Neural cell (in vitro differentiated cells): ENCODE results near the gene TRAK1. TPM values are rescaled to one million over a fixed set of nuclear protein-coding genes. Genes with fewer than 3 reads are reported as not detected.

Source experiments
- H2AFZ ChIP-seq: fragments of 200-600, 300-800 bp; sonication (generic), shearing (Covaris generic); 2 replicates; pipeline ENCODE4 v1.6.0; 2014; ENCODE audit warnings: low read depth, mild to moderate bottlenecking, antibody characterized with exemption, low read length, moderate library complexity
- H3F3A ChIP-seq: fragments of 200-600 bp; shearing (Covaris generic); 2 replicates; pipeline ENCODE4 v1.6.1; 2016; ENCODE audit warnings: mild to moderate bottlenecking, moderate library complexity, mixed read lengths, antibody characterized with exemption, low read length; ENCODE audit not compliant: insufficient read depth, poor library complexity, severe bottlenecking
- H3K27ac ChIP-seq: fragments of 200-600, 300-800 bp; sonication (generic), shearing (Covaris generic); 2 replicates; pipeline ENCODE4 v1.5.1; 2014; ENCODE audit warnings: mild to moderate bottlenecking, low read length, moderate library complexity
- H3K27me3 ChIP-seq: fragments of 300-800, 200-600 bp; sonication (generic), shearing (Covaris generic); 2 replicates; pipeline ENCODE4 v1.6.0; 2014; ENCODE audit warnings: mild to moderate bottlenecking, low read depth, low read length, moderate library complexity; ENCODE audit not compliant: insufficient read depth
- H3K36me3 ChIP-seq: fragments of 300-800, 200-600 bp; sonication (generic), shearing (Covaris generic); 2 replicates; pipeline ENCODE4 v1.5.1; 2014; ENCODE audit warnings: mild to moderate bottlenecking, antibody characterized with exemption, low read length, moderate library complexity; ENCODE audit not compliant: insufficient read depth
- H3K4me2 ChIP-seq: fragments of 300-800, 200-600 bp; sonication (generic), shearing (Covaris generic); 2 replicates; pipeline ENCODE4 v1.6.0; 2014; ENCODE audit warnings: mild to moderate bottlenecking, low read length
- H3K4me3 ChIP-seq: fragments of 300-800, 200-600 bp; sonication (generic), shearing (Covaris generic); 2 replicates; pipeline ENCODE4 v1.5.1; 2014; ENCODE audit warnings: mild to moderate bottlenecking, low read length, moderate library complexity
- H3K79me2 ChIP-seq: fragments of 200-600 bp; shearing (Covaris generic); replicated peaks from 2 replicates; pipeline ENCODE4 v1.6.0; 2014; ENCODE audit warnings: mild to moderate bottlenecking, low read length, moderate library complexity; ENCODE audit not compliant: insufficient read depth
- H3K9ac ChIP-seq: fragments of 300-800, 200-600 bp; sonication (generic), shearing (Covaris generic); 2 replicates; pipeline ENCODE4 v1.6.1; 2016; ENCODE audit warnings: mild to moderate bottlenecking, low read length, mixed read lengths
- H3K9me2 ChIP-seq: fragments of 200-600 bp; shearing (Covaris generic); 2 replicates; pipeline ENCODE4 v1.6.1; 2016; ENCODE audit warnings: mild to moderate bottlenecking, low read length, mixed read lengths; ENCODE audit not compliant: insufficient read depth
- H3K9me3 ChIP-seq: fragments of 200-600, 300-800 bp; sonication (generic), shearing (Covaris generic); 2 replicates; pipeline ENCODE4 v1.6.1; 2016; ENCODE audit warnings: mild to moderate bottlenecking, mixed run types, low read length, moderate library complexity, mixed read lengths
- H4K20me1 ChIP-seq: fragments of 200-600 bp; shearing (Covaris generic); 2 replicates; pipeline ENCODE4 v1.6.1; 2016; ENCODE audit warnings: mild to moderate bottlenecking, mixed run types; ENCODE audit not compliant: insufficient read depth
- CTCF ChIP-seq: fragments of 450-650 bp; IDR thresholded peaks from 2 replicates; pipeline ENCODE4 v1.5.1; 2014; ENCODE audit warnings: antibody characterized with exemption, mild to moderate bottlenecking, moderate library complexity; ENCODE audit not compliant: poor library complexity, severe bottlenecking
- EP300 ChIP-seq: fragments of 450-650 bp; conservative IDR thresholded peaks from 2 replicates; pipeline ENCODE4 v1.6.1; 2014; ENCODE audit warnings: antibody characterized with exemption, mild to moderate bottlenecking, moderate library complexity; ENCODE audit not compliant: poor library complexity, severe bottlenecking
- EZH2 ChIP-seq: fragments of 200-600, 300-800 bp; shearing (Covaris generic), sonication (generic); IDR thresholded peaks from 2 replicates; pipeline ENCODE4 v1.6.1; 2014; ENCODE audit warnings: antibody characterized with exemption, low read length, borderline replicate concordance, mild to moderate bottlenecking; ENCODE audit not compliant: insufficient read depth, poor library complexity, severe bottlenecking
- MXI1 ChIP-seq: fragments of 450-650 bp; conservative IDR thresholded peaks from 2 replicates; pipeline ENCODE4 v1.6.1; 2014; ENCODE audit warnings: antibody characterized with exemption, mild to moderate bottlenecking; ENCODE audit not compliant: poor library complexity, severe bottlenecking
- POLR2AphosphoS5 ChIP-seq: IDR thresholded peaks from 2 replicates; pipeline ENCODE4 v1.6.1; 2012
- RAD21 ChIP-seq: fragments of 450-650 bp; conservative IDR thresholded peaks from 2 replicates; pipeline ENCODE4 v1.6.1; 2014; ENCODE audit warnings: antibody characterized with exemption, mild to moderate bottlenecking, moderate library complexity
- REST ChIP-seq: IDR thresholded peaks from 2 replicates; pipeline ENCODE4 v1.6.1; 2012; ENCODE audit warnings: borderline replicate concordance
- SMC3 ChIP-seq: fragments of 450-650 bp; conservative IDR thresholded peaks from 2 replicates; pipeline ENCODE4 v1.6.1; 2014; ENCODE audit warnings: antibody characterized with exemption, mild to moderate bottlenecking, moderate library complexity; ENCODE audit not compliant: poor library complexity
- TAF1 ChIP-seq: IDR thresholded peaks from 2 replicates; pipeline ENCODE4 v1.6.1; 2012; ENCODE audit warnings: low read depth
- polyA plus RNA-seq: library from polyadenylated mRNA; depleted of rRNA; stranded (reverse); fragments of >200 nt; gene quantifications from 2 replicates; pipeline ENCODE4 v1.2.3, GENCODE V29; 2014

Gene TRAK1
- polyA plus RNA-seq, 1 donor from 2014 or later = 34.7 TPM

DNA sequence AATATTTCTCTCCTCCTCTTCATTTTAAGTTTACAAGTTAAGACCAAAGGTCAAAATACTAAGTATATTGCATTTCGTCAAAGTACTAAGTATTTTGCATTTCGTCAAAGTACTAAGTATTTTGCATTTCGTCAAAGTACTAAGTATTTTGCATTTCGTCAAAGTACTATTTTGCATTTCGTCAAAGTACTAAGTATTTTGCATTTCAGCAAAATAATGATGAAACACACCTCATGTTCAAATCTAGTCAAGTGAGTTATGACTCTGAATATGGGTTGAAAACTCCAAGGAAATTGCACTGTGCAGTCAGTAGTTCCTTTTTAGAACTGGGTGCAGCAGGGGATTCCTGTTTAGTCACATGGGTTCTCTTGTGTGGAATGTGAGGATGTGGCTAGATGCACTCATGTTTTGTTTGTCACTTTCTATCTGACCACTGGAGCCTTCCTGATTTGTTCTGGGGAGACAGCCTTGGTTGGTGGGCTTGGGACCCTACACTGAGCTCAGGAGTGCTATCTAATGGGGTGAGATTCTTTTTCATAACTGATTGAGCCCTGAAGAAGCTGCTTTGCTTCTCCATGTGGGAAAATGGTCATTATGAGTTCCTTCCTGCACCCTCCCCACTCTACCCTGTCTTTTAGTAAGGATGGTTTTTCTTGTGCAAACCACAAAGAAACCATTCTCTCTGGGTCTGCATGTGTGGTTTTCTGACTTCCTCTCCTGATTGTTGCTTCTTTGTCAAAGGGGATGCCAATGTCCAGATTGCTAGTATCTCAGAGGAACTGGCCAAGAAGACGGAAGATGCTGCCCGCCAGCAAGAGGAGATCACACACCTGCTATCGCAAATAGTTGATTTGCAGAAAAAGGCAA, 101.4 kb downstream of the TRAK1 start:
- no peaks in the 10 kb centered on the region for H3K9me2 ChIP-seq
- no peaks in the 10 kb centered on the region for H3K79me2 ChIP-seq
- H3K27me3 ChIP-seq = no peaks in the 10 kb centered on the region
- H3K9ac ChIP-seq = no peak overlapping the region
- H3F3A ChIP-seq = no peaks in the 10 kb centered on the region
- H3K27ac ChIP-seq = no peak overlapping the region
- peaks cover 10% of the 10 kb centered on the region for H3K36me3 ChIP-seq
- H3K9me3 ChIP-seq = no peaks in the 10 kb centered on the region
- no peak overlapping the region for H2AFZ ChIP-seq
- no peak overlapping the region for H3K4me3 ChIP-seq
- no peak for TF ChIP-seq RAD21
- no peak for TF ChIP-seq EZH2
- no peak for TF ChIP-seq POLR2AphosphoS5
- TF ChIP-seq TAF1 = no peak
- H4K20me1 ChIP-seq = no peaks in the 10 kb centered on the region
- H3K4me2 ChIP-seq = no peak overlapping the region

DNA sequence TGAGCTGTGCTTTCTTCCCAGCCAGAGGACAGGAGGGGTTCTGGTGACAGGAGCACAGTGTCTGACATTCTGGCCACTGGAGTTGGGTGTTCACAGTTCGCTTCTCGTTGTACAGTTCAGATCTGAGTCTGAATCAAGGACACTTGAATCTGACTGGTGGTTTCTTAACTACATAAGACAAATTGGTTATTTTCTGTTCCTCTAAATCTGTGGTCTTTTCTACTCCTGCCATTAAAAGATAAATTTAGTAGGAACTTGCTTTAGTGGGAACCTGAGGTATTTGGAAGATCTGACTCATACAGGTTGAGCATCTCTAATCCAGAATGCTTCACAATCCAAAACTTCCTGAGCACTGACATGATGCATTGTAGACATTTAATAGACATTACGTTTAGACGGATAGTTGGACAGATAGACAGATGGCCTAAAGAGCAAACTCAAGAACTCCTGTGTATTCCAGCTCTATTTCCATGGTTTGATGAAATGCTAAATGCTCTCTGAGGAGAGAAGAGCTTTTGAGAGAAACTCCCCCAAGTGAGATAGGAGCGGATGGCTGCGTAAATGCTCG, 103.9 kb downstream of the TRAK1 start:
- Histone ChIP-seq H3K9me3 (no peaks in the 10 kb centered on the region), H3K36me3 (no peaks in the 10 kb centered on the region), H3K4me2 (no peak overlapping the region), H3K4me3 (no peak overlapping the region), H2AFZ (no peak overlapping the region), H4K20me1 (no peaks in the 10 kb centered on the region), H3F3A (no peaks in the 10 kb centered on the region), H3K9me2 (no peaks in the 10 kb centered on the region), H3K79me2 (no peaks in the 10 kb centered on the region), H3K9ac (no peak overlapping the region), H3K27ac (no peak overlapping the region), H3K27me3 (no peaks in the 10 kb centered on the region)
- TF ChIP-seq RAD21 = no peak
- no peak for TF ChIP-seq REST
- no peak for TF ChIP-seq TAF1

DNA sequence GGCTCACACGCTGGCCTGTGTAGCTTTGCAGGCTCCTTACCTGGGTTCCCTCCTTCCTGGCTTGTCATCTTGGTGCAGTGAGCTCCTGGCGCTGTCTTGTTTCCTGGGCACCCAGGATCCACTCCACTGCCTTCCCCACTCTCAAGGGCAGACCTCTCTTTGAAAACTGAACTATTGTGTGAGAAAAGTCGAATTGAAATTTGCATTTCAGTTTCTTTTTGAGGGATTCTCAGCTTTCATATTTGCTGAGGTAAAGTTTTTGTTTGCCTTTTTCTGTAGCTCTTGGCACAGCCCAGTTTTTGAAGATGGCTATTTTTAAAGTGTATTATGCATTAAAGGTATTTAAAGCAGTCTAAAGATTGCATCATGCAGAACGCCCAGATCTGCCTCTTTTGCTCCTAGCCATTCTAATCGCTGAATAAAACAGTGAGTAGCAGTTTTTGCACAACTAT, 104.7 kb downstream of the TRAK1 start:
- no peaks in the 10 kb centered on the region for H3K9me3 ChIP-seq
- no peaks in the 10 kb centered on the region for H3K27me3 ChIP-seq
- no peaks in the 10 kb centered on the region for H3K9me2 ChIP-seq
- TF ChIP-seq EZH2 = no peak
- TF ChIP-seq RAD21 = no peak
- no peak for TF ChIP-seq REST
- TF ChIP-seq SMC3 = no peak
- TF ChIP-seq CTCF = no peak
- no peak for TF ChIP-seq EP300
- no peak for TF ChIP-seq MXI1
- no peak overlapping the region for H3K9ac ChIP-seq
- H3K36me3 ChIP-seq = no peaks in the 10 kb centered on the region
- no peaks in the 10 kb centered on the region for H3F3A ChIP-seq
- H3K4me2 ChIP-seq = no peak overlapping the region
- no peaks in the 10 kb centered on the region for H3K79me2 ChIP-seq
- H3K27ac ChIP-seq = no peak overlapping the region
- no peak overlapping the region for H3K4me3 ChIP-seq
- no peaks in the 10 kb centered on the region for H4K20me1 ChIP-seq
- no peak overlapping the region for H2AFZ ChIP-seq
